ENCODE data around the gene ZNF821. TPM values are rescaled to one million over a fixed set of nuclear protein-coding genes. Genes with fewer than 3 reads are reported as not detected.
"Not testable (repeated sequence)": the region's sequence is repeated elsewhere in the genome, so short reads cannot be mapped to it uniquely, and the experiment has no call there.

ZNF821 gene
- total RNA-seq, 1 experiment from 2014 or later = 3.4 TPM

- Mint-ChIP-seq H3K4me1 (ENCODE audit: insufficient read depth, unreplicated experiment) (peaks cover 6% of the 10 kb centered on the region), H3K36me3 (ENCODE audit: insufficient read depth, unreplicated experiment) (peaks cover 66% of the 10 kb centered on the region), H3K27me3 (ENCODE audit: insufficient read depth, unreplicated experiment) (no peaks in the 10 kb centered on the region), H3K27ac (ENCODE audit: low read depth, unreplicated experiment) (no peak overlapping the region), H3K4me3 (ENCODE audit: unreplicated experiment) (no peak overlapping the region), H3K9me3 (ENCODE audit: unreplicated experiment) (no peaks in the 10 kb centered on the region)
- BruUV-seq (replicated peaks) = no TSS peak
- no peak for TF ChIP-seq CTCF (IDR thresholded peaks at IDR 0.05; ENCODE audit: unreplicated experiment)
- CTCF ChIA-PET = interaction anchor here (0.6 to 1.2 kb wide), 2 partner anchors 13 to 21 kb away, joined by 4 read pairs; no protein-coding TSS in a partner anchor
- POLR2A ChIA-PET = interaction anchor here (0.6 to 1.7 kb wide), 2 partner anchors 17 to 181 kb away, joined by 4 to 7 read pairs; partner anchors contain the start of gene IST1
- intact Hi-C loops (cut with micrococcal nuclease) = no loop called here
- no peak for DNase-seq (ENCODE audit: unreplicated experiment)
Observed at GRCh38 chr16:71912534-71913275, 28.7 kb upstream of the ZNF821 start.

- intact Hi-C loops (cut with micrococcal nuclease) = no loop called here
- Mint-ChIP-seq H3K27me3 (ENCODE audit: insufficient read depth, unreplicated experiment) (no peaks in the 10 kb centered on the region), H3K4me1 (ENCODE audit: insufficient read depth, unreplicated experiment) (peaks cover 3% of the 10 kb centered on the region), H3K4me3 (ENCODE audit: unreplicated experiment) (no peak overlapping the region), H3K27ac (ENCODE audit: low read depth, unreplicated experiment) (no peak overlapping the region), H3K9me3 (ENCODE audit: unreplicated experiment) (no peaks in the 10 kb centered on the region), H3K36me3 (ENCODE audit: insufficient read depth, unreplicated experiment) (peaks cover 60% of the 10 kb centered on the region)
- no peak for DNase-seq (ENCODE audit: unreplicated experiment)
- ChIA-PET CTCF (interaction anchor here (0.7 to 0.9 kb wide), 3 partner anchors 8 to 52 kb away, joined by 3 to 6 read pairs (median 4); no protein-coding TSS in a partner anchor), POLR2A (no interaction called here)
- TF ChIP-seq CTCF (IDR thresholded peaks at IDR 0.05; ENCODE audit: unreplicated experiment) = no peak
- BruUV-seq (replicated peaks) = no TSS peak
Observed at GRCh38 chr16:71911121-71911520, 27.1 kb upstream of the ZNF821 start.

DNA sequence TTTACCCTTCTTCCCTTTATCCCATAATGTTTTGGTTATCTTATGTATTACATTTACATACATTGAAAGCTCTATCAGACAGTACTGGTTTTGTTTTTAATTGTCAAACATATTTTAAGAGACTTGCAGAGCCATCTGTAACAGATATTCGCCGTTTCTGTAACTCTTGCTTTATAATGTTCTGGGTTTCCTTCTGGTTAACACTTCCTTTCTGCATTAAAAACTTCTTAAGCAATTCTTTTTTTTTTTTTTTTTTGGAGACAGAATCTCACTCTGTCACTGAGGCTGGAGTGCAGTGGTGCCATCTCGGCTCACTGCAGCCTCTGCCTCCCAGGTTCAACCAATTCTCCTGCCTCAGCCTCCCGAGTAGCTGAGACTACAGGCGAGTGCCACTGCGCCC is 21.8 kb upstream of the ZNF821 start:
- H3K9me3 Mint-ChIP-seq (ENCODE audit: unreplicated experiment); intact Hi-C loops (cut with micrococcal nuclease); H3K4me3 Mint-ChIP-seq (ENCODE audit: unreplicated experiment); H3K27ac Mint-ChIP-seq (ENCODE audit: low read depth, unreplicated experiment); H3K4me1 Mint-ChIP-seq (ENCODE audit: insufficient read depth, unreplicated experiment); DNase-seq (ENCODE audit: unreplicated experiment); BruUV-seq (replicated peaks); H3K27me3 Mint-ChIP-seq (ENCODE audit: insufficient read depth, unreplicated experiment): not testable (repeated sequence)
- peaks cover 39% of the 10 kb centered on the region for H3K36me3 Mint-ChIP-seq (ENCODE audit: insufficient read depth, unreplicated experiment)
- ChIA-PET CTCF (interaction anchor here (1.5 to 1.7 kb wide), 2 partner anchors 9 to 19 kb away, joined by 5 read pairs; no protein-coding TSS in a partner anchor), POLR2A (interaction anchor here (1.0 kb wide), 1 partner anchor 22 kb away, joined by 3 read pairs; the partner anchor contains the start of gene ZNF821)

- no peaks in the 10 kb centered on the region for H3K27me3 Mint-ChIP-seq (ENCODE audit: insufficient read depth, unreplicated experiment)
- CTCF ChIA-PET = interaction anchor here (0.6 to 0.8 kb wide), 3 partner anchors 12 to 127 kb away, joined by 3 to 4 read pairs (median 3); no protein-coding TSS in a partner anchor
- no TSS peak for BruUV-seq (replicated peaks)
- peaks cover 12% of the 10 kb centered on the region for H3K4me1 Mint-ChIP-seq (ENCODE audit: insufficient read depth, unreplicated experiment)
- POLR2A ChIA-PET = interaction anchor here (0.6 to 1.5 kb wide), 6 partner anchors 8 to 31 kb away, joined by 3 to 7 read pairs (median 3); no protein-coding TSS in a partner anchor
- no peak for DNase-seq (ENCODE audit: unreplicated experiment)
- H3K36me3 Mint-ChIP-seq (ENCODE audit: insufficient read depth, unreplicated experiment) = peaks cover 34% of the 10 kb centered on the region
- no peak overlapping the region for H3K27ac Mint-ChIP-seq (ENCODE audit: low read depth, unreplicated experiment)
- no peak for TF ChIP-seq CTCF (IDR thresholded peaks at IDR 0.05; ENCODE audit: unreplicated experiment)
- intact Hi-C loops (cut with micrococcal nuclease) = no loop called here
- H3K4me3 Mint-ChIP-seq (ENCODE audit: unreplicated experiment) = no peak overlapping the region
- no peaks in the 10 kb centered on the region for H3K9me3 Mint-ChIP-seq (ENCODE audit: unreplicated experiment)
Observed at GRCh38 chr16:71904239-71904638, 20.3 kb upstream of the ZNF821 start.
